HG02852 (cell line): ENCODE measurements around the gene EDC3.
"Not testable (repeated sequence)": the region's sequence is repeated elsewhere in the genome, so short reads cannot be mapped to it uniquely, and the experiment has no call there.

Experiments
- ATAC-seq: cut with Tn5 transposase; IDR thresholded peaks from one replicate; pipeline ENCODE4 v1.9.1; 2021; ENCODE audit warnings: mild to moderate bottlenecking, moderate library complexity; ENCODE audit not compliant: unreplicated experiment

EDC3 gene

DNA sequence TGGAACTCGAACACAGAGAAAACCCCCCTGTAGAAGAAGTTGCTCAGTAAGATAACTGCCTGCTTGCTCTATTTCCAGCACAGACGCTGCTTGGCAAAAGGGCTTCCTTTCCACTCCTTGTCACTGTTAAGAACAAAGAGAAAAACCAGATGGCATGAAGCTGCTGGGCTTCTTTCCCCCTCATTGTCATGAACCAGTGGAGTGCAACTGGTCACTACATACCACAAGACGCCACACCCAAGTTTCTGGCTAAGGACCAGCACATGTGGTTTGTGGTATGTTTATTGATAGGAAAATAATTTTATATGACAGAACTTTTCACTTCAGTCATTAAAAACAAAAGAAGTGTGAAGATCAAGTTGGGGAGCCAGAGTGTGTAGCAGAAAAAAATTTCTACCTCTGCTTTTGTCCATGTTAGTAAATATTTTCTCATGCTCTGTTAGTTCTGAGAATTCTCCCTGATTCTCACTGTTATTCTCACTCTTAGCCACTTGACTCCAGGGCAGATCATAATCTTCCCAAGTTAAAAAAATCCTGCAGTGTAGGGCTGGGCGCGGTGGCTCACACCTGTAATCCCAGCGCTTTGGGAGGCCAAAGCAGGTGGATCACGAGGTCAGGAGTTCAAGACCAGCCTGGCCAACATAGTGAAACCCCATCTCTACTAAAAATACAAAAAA lies 42.3 kb downstream of the EDC3 start:
- ATAC-seq: no peak

DNA sequence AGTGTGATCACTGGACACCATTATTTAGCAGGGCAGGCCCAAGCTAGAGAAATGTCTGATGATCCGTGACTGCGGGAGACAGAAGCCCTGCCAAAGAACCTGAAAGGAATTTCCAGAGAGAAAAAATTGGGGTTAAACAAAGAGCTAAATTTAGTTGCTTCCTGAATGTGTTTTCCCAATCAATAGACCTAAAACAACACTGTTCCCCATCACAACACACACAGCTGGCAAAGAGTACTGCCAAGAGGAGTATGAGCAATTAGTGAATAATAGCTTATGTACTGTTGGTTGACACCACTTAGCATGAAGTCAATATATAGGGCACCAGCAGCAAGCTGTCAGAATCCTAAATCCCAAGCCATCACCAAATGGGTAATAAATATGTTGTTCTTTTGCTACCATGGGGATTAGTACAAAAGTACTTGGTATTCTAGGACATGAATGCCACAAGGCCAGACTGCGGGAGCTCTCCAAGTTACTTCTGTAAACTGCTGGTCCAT lies 44.5 kb downstream of the EDC3 start:
- no peak for ATAC-seq

DNA sequence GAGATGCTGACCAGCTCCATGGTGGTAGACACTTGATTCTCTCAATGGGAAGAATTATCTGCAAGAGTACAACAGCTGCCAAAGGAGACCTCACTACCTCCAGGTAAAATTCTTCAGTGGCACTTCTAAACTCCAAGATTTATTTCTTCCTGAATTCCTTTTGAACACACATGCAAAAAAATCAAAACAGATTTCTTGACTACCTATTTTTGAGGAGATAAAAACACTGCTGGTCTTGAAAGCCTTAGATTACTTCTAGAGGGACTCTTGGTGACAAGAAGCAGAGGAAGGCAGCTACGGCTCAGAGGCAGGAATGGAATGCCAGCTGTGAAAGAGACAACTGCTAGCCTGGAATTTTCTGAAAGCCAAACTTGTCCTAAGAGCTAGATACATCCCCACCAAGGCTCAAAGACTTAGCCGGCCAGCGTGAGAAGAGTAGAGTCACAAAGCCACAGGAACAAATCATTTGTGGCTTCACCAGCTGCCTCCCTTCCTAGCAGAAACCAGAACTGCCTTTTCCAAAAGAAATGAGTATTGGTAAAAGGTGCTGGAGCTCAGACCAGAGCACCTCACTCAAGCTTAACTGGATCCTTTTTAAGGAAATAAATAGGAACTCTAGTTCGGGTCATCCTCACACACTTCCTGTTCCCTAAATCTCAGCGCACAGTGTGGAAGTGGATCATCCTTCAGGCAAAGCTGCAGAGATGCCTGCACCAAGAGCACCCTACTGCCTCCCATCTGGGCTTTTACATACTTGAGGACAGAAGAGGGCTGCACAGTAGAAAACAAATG lies 47.6 kb downstream of the EDC3 start:
- no peak for ATAC-seq

DNA sequence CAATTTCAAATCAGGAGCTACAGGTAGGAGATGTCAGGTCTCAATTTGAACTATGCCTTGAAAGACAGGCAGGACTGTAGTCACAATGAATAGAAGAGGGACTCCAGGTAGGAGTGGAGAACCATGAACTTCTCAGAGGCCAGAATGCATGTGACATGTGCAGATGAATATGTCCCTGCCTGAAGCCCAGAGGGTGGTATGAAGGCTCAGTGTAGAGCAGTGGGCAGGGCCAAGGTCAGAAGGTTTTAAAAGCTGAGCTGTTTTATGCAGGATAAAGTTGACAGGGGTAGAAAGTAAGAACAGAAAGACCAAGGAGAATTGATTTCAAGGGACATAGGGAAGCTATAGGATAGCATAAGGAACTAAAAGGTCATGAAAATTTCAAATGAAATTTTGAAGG lies 49.3 kb downstream of the EDC3 start:
- ATAC-seq: no peak

DNA sequence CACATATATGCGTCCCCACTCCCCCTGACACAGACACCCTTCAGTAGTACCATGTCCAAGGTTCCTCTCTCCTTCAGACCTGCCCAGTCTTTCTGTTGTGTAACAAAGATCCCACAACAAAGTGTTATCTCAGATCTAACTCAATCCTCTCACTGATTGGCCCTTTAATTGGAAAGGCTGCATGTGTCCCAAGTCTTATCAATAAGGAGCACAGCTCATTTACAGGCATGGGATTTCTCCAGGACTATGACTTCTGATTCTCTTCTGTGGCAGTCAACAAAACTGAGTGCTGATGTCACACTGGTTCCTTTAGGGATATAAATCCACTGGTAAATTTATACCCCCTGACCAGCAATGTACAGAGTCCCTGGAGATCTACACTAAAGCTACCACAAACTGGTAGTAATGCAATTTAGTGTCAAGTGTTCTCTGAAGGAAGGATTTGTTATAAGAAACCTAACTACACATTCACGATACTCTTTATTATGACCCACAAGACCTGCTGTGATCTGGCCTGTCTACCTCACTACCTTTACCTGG lies 52.1 kb downstream of the EDC3 start:
- no peak for ATAC-seq

DNA sequence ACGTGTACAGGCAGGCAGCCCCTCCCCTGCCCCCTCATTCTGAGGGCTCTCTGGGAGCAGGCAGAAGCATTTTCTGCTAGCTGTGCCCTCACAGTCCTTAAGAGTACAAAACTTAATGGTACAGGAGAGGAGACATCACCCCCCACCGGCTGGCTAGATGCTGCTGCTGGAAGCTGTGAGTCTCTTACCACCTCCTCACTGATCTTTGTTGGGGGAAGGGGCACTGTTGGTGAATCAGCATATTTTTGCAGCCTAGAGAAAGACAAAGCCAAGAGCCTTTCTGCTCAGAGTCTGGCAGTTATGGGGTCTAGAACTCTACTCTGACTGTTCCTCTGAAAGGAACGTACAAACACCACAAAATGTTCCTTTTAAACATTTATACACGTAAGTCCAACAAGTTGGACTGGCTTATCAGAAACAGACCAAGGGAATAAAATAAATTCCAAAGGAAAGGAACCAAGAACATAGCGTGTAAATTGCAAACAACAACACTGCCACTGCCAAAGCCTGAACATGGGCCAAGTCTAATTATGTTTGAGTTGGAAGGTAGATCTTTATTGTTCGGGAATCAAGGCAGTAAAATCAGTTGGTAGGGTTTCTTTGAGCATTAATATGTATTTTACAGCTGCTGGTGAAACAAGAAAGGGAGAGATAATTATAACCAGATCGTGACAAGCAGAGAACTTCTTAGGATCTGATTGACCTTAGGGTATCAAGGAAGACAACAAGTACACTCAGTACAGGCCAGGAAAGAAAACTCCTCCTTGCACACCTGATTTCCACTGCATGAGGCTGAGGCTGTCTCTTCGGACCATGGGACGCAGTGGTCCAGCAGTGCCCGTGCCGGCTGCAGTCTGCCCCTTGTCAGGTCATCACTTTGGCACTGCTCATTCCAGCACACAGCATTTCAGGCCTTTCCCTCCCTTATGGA lies 52.8 kb downstream of the EDC3 start:
- ATAC-seq: no peak

DNA sequence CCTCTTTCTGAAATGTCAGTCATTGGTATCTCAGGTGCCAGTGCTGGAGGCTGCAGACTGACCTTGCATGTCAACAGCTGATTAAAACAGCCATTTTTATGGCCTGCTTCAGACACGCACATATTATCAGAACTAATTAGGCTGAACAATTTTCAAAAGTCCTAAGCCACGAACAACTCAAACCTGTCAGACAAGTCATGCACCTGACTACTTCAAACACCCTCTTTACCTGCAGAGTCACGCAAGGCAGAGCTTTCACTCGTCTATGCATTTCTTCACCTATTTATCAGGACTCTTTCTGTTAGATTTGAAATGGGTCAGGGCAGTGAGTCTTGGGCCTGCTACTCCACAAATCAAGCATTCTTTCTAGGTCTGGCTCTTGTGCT lies 53.5 kb downstream of the EDC3 start:
- ATAC-seq: no peak

DNA sequence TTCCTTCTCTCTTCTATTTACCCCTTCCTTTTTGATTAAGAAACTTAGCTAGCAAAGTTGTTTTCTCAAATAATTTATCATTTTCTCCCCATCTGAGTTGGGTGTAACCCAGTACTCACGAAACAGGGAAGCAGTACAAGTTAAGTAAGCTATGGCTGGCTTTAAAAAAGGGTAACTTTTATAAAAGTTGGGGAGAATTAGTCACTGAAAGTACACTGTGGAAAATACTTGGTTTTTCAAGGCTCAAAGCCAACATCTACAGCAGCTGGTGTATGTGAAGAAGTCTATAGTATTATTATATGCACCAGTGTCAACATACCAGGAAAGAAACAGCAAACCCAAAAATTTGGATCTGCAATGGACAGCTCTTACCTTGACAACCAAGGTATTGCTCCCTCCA lies 54.7 kb downstream of the EDC3 start:
- no peak for ATAC-seq

DNA sequence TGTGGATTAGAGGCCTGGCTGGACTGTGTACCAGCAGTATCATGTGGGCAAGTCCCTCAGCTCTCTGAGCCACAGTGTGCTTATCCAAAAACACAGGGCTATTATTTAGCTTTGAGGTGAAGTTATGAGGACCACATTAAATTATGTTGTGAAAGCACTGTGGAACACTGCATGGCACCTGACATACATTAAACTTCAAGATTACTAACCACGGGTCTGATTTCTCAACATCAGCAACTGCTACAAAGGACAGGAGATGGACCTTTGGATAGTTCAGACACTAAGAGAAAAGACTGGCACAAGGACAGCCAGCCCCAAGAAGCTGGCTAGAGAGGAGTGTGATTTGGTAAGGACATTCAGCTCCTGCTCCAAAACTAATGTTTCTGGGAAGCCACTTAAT lies 58.8 kb downstream of the EDC3 start:
- no peak for ATAC-seq

DNA sequence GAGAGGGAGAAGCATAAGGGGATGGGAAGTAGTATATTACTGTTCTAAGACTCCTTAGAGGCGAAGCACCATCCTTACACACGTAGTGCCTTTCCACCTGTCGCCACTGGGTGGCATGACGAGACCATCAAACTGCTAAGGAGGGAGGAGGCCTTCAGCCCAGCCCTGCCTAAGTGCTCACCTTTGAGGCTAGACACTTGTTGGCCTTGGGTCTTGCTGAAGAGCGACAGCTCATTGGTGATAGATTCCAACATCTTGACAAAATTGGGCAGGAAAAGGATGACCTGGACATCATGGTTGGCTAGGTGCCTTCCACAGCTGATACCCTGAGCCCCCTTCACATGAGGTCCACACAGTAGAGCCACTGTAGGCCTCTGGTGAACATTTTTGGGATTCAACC lies 60.6 kb downstream of the EDC3 start:
- ATAC-seq: no peak

DNA sequence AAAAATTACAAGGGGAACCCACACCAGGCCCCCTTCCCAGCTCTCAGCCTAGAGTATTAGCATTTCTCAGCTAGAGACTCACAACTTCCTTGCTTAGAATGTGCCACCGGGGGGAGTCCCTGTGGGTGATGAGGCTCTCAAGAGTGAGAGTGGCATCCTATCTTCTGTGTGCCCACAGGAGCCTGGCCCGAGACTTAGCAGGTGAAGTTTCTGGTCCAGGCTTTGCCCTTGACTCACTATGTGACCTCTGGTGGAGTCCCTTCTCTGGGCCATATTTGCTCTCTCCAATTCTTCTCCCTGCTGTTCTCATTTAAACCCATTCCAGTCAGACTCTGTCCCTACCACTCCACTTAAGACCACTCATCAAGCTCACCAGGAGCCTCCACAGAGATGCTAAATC lies 62.0 kb downstream of the EDC3 start:
- ATAC-seq: no peak

DNA sequence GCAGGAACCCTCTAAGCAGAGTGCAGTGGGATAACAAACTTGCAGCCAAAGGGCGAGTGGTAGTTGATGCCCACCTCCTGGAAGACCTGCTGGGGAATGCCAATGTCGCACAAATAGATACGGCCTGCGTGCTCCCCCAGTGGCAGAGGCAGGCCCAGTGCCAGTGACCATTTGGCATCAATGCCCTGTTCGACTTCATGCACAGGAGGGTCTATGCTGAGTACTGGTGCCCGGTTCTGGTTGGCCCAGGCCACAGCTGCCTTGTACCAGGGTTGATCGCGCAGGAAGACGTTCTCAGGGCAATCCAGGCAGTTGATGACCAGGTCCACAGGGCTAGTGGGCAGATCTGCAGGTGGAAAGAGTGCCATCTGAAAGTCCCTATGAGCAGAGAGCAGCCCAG lies 63.2 kb downstream of the EDC3 start:
- ATAC-seq: no peak

DNA sequence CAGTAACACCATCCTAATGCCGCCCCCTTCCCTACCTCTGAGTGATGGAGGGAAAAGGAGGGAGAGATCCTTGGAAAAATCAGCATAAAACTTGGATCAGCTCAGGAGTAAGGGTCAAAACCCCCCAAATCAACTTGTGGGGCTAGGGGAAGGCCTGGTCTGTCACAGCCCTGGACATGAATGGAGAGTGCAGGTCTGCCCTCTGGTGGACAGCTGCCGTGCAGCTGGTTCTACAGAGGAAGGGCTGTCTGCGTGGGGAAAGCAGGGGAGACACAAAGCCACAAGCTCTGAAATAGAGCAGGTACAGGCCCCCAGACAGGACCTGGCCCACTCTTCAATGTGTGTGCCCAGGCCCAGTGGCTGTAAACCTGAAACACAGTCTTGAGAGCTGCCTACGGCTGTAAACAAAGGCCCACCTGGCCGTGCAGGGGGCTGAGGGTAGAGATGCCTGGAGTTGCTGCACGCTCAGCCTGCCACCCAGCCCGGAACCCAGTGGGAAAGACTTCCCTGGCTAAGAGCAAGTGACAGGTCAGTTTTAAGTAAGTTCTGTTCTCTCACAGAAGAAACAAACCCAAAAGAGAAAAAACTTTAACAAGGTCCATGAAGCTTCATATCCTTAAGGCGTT lies 63.8 kb downstream of the EDC3 start:
- no peak for ATAC-seq

DNA sequence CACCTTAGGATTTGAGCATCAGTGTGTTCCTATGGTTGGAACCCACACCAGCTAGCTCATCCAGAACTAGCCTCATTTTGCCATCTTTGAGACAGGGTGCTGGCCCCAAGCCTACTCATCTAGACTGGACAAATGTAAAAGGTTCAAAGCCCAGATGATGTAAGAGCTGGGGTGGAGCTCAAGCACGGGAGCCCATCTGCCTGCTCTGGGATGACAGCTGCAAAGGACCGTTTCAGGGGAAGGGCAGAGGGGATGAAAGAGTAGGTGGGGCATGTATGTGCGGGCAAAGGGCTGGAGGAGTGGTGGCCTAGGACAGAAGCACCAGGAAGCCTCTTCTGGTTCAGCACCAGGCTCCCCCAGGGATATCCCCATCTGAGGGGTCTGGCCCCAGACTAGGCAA lies 64.4 kb downstream of the EDC3 start:
- no peak for ATAC-seq

DNA sequence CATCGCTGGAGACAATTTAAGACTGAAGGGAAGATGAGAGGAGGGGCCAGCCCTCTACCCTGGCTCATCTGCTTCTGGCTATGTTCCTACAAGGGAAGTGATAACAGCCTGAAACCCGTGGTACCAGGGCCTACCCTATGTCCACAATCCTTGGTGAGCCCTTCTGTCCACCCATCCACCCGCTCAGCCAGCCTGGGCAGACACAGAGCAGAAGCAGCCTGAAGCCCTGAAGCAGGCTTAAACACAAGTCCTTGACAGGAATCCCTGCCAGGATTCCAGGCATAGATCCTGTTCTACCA lies 64.8 kb downstream of the EDC3 start:
- ATAC-seq: no peak

DNA sequence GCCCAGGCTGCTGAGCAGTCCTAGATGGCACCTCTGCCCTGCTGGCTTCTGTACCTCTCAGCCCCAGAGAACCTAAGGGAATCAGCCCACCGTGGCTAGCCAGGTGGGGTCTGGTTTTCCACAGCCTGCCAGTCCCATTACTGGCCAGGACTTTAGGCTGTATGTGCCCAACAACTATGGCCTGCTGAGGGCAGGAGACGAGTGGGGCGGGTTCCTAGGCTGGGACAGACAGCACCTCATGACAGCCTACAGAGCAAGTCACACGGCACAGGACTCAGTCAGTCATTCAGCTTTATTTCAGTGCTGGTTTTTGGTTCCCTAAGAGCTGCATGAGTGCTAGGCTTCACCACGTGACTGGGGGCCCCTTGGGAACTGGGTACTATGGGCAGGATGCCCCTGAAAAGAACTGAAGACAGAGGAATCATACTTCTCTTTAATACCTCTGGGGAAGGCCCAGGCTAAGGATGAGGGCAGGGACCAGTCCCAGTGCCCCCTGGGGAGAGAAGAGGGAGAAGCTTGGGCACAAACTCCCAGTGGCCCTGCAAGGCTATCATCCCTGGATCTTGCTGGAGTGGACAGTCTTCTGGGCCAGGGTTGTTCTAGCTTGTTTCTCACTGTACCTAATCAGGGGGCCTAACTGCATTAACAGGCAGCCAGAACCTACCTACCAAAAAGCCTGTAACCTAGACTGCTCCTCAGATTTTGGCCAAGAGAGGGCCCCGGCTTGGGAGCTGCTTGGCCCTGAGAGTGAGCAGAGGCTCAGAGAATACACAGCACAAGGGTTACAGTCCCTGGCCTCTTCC lies 65.3 kb downstream of the EDC3 start:
- no peak for ATAC-seq

DNA sequence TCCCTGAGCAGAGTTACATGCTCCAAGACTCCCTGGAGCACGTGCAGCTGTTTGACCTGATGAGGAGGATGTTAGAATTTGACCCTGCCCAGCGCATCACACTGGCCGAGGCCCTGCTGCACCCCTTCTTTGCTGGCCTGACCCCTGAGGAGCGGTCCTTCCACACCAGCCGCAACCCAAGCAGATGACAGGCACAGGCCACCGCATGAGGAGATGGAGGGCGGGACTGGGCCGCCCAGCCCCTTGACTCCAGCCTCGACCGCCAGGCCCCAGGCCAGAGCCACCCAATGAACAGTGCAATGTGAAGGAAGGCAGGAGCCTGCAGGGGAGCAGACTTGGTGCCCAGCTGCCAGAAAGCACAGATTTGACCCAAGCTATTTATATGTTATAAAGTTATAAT lies 66.1 kb downstream of the EDC3 start:
- not testable (repeated sequence) for ATAC-seq

DNA sequence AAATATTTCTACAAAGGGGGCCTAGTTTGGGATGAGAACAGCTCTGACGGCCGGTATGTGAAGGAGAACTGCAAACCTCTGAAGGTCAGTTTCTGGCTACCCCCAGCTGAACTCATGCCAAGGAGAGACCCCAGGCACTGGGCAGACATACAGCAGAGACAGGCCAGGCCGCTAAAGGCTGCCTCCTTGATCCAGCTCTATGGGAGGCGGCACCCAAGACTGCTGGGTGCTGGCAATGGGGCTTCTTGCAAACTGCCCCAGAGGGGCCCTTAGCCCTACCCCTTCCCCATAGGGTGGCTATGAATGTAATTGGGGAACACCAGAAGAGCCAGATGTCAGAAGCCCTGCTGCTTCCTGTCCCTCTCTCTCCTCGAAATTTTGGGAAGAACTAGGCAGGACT lies 66.9 kb downstream of the EDC3 start:
- no peak for ATAC-seq

DNA sequence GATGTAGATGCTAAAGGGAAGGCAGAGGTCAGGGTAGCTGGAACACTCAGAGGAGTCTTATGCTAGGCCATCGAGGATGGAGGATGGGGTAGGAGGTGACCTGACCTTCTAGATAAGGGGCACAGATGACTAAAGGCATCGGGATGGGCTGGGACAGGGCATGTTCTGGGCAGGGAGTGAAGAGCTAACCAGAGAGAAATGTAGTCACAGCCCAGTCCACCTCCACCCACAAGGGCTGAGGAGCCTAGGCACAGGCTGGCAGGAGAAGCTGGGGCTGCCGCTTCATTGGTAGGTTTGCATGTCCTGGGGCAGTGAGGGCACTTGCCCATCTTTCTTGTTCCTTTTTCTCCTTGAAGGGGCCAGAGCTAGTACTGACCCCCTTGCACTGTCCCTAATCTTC lies 67.6 kb downstream of the EDC3 start:
- ATAC-seq: no peak

DNA sequence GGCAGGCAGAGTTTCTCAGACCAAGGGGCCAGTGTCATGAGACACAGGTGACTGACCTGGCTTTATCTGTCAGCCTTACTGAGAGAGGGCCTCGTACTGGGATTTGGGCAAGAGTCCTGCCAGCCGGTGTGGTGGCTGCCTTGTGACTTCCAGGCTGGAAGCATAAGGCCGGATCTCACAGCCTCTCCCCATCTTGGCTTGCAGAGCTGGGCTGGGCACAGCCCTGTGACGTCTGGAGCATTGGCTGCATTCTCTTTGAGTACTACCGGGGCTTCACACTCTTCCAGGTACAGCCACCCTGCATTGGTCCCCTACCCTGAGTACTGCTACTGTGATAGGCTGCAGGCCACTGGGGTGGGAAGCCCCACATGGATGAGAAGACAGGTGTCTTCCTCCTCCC lies 68.1 kb downstream of the EDC3 start:
- ATAC-seq: no peak
